Tibial nerve (tissue), 4 donors: ENCODE results near the gene CAMK2N1.

Experiments used
- EP300 ChIP-seq, 2 donors: sonication (generic); formaldehyde crosslinking; IDR thresholded peaks; one replicate each; pipeline ENCODE4 v1.6.1; 2017; ENCODE audit warnings: antibody characterized with exemption in 2 of 2, mild to moderate bottlenecking in 1 of 2
- POLR2A ChIP-seq, 2 donors: fragments of 450-650 bp; IDR thresholded peaks; one replicate each; pipeline ENCODE4 v1.6.1; 2017; ENCODE audit warnings: antibody characterized with exemption in 2 of 2, mild to moderate bottlenecking in 2 of 2, moderate library complexity in 2 of 2
- TF ChIP-seq, protein P1 (sequence below), 5 experiments: fragments of 200-600 bp in 3 of 5; fragments of 450-650 bp in 2 of 5; sonication (generic) in 3 of 5; IDR thresholded peaks; one replicate each; pipeline ENCODE4 v1.5.1; 2016 to 2019; ENCODE audit warnings: antibody characterized with exemption in 5 of 5, mild to moderate bottlenecking in 3 of 5, moderate library complexity in 2 of 5

DNA sequence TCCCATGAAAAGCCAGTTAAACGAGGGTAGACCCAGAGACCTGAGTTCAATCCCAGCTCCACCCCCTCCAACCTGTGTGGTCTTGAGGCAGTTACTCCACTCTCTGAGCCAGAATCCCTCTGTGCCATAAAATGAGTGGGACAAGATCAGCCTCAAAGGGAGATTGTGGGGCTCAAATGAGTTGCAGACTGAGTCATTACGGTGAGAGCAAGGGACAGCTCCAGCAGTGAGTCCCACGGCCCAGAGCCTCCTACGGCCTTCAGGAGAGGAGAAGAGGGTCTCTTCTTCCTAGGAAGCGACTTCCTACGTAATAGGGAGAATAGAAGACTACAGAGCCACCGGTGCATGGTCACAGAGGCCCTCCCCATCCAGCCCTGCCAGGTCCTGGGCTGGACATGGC lies 6.7 kb upstream of the CAMK2N1 start:
- TF ChIP-seq, protein P1, sequence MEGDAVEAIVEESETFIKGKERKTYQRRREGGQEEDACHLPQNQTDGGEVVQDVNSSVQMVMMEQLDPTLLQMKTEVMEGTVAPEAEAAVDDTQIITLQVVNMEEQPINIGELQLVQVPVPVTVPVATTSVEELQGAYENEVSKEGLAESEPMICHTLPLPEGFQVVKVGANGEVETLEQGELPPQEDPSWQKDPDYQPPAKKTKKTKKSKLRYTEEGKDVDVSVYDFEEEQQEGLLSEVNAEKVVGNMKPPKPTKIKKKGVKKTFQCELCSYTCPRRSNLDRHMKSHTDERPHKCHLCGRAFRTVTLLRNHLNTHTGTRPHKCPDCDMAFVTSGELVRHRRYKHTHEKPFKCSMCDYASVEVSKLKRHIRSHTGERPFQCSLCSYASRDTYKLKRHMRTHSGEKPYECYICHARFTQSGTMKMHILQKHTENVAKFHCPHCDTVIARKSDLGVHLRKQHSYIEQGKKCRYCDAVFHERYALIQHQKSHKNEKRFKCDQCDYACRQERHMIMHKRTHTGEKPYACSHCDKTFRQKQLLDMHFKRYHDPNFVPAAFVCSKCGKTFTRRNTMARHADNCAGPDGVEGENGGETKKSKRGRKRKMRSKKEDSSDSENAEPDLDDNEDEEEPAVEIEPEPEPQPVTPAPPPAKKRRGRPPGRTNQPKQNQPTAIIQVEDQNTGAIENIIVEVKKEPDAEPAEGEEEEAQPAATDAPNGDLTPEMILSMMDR (IDR thresholded peaks at IDR 0.05) = no peak
- no peak for TF ChIP-seq EP300 (IDR thresholded peaks at IDR 0.05)
- no peak for TF ChIP-seq POLR2A (IDR thresholded peaks at IDR 0.05)
